GM19467 (cell line): ENCODE measurements around the gene ABCB11.
A peak's percentile ranks its signal among the peaks of the same experiment; 100 is the strongest.
"Not testable (repeated sequence)": the region's sequence is repeated elsewhere in the genome, so short reads cannot be mapped to it uniquely, and the experiment has no call there.

Experiments used
- ATAC-seq: cut with Tn5 transposase; IDR thresholded peaks from one replicate; pipeline ENCODE4 v1.9.1; 2021; ENCODE audit warnings: mild to moderate bottlenecking, moderate library complexity; ENCODE audit not compliant: unreplicated experiment

Gene ABCB11

GRCh38 chr2:168939918-168940317 is 91.2 kb downstream of the ABCB11 start:
- peak; percentile 48 for ATAC-seq

GRCh38 chr2:168939061-168939460 is 92.1 kb downstream of the ABCB11 start:
- no peak for ATAC-seq

- ATAC-seq: no peak
Measured at GRCh38 chr2:168935810-168936581, 95.1 kb downstream of the ABCB11 start.

GRCh38 chr2:168934826-168935225 is 96.3 kb downstream of the ABCB11 start:
- no peak for ATAC-seq

GRCh38 chr2:168932174-168932573 is 99.0 kb downstream of the ABCB11 start:
- ATAC-seq: not testable (repeated sequence)

- ATAC-seq: no peak
Measured at GRCh38 chr2:168930242-168930641, 100.9 kb downstream of the ABCB11 start.

- no peak for ATAC-seq
Measured at GRCh38 chr2:168929031-168929430, 102.1 kb downstream of the ABCB11 start.

- ATAC-seq: no peak
Measured at GRCh38 chr2:168928113-168928831, 102.9 kb downstream of the ABCB11 start.

GRCh38 chr2:168926621-168927386 is 104.3 kb downstream of the ABCB11 start:
- ATAC-seq: no peak

GRCh38 chr2:168920504-168921157 is 110.5 kb downstream of the ABCB11 start:
- no peak for ATAC-seq

- ATAC-seq: no peak
Measured at GRCh38 chr2:168916331-168916675, 114.8 kb downstream of the ABCB11 start.

GRCh38 chr2:168915441-168916330 is 115.4 kb downstream of the ABCB11 start:
- ATAC-seq: no peak

- no peak for ATAC-seq
Measured at GRCh38 chr2:168913495-168913894, 117.6 kb downstream of the ABCB11 start.

GRCh38 chr2:168912901-168913369 is 118.2 kb downstream of the ABCB11 start:
- ATAC-seq: no peak

GRCh38 chr2:168912466-168912865 is 118.7 kb downstream of the ABCB11 start:
- ATAC-seq: no peak

GRCh38 chr2:168910330-168910729 is 120.8 kb downstream of the ABCB11 start:
- ATAC-seq: no peak

GRCh38 chr2:168907940-168908662 is 123.0 kb downstream of the ABCB11 start:
- no peak for ATAC-seq

- no peak for ATAC-seq
Measured at GRCh38 chr2:168904358-168904757, 126.8 kb downstream of the ABCB11 start.

- ATAC-seq: no peak
Measured at GRCh38 chr2:168903888-168904287, 127.2 kb downstream of the ABCB11 start.
